HG02973 (cell line): ENCODE measurements around the gene CMAS.
"Not testable (repeated sequence)": the region's sequence is repeated elsewhere in the genome, so short reads cannot be mapped to it uniquely, and the experiment has no call there.

Experiments
- ATAC-seq: cut with Tn5 transposase; IDR thresholded peaks from one replicate; pipeline ENCODE4 v1.9.1; 2021; ENCODE audit warnings: moderate library complexity; ENCODE audit not compliant: unreplicated experiment

CMAS gene

GRCh38 chr12:22046090-22046967 is at the start of gene CMAS:
Gene CMAS (plus strand): TSS chr12:22046218. CDS start chr12:22046304, 86 bp downstream.
- ATAC-seq = peak; percentile 84

- ATAC-seq = no peak
These were observed 47.7 kb upstream of the CMAS start for GRCh38 chr12:21998295-21998694.

- no peak for ATAC-seq
These were observed 47.2 kb upstream of the CMAS start for GRCh38 chr12:21998782-21999181.

- no peak for ATAC-seq
These were observed 43.6 kb upstream of the CMAS start for GRCh38 chr12:22002430-22002829.

GRCh38 chr12:22007794-22008193 is 38.2 kb upstream of the CMAS start:
- ATAC-seq = not testable (repeated sequence)

- no peak for ATAC-seq
These were observed 37.8 kb upstream of the CMAS start for GRCh38 chr12:22008196-22008595.

GRCh38 chr12:22014041-22014782 is 31.8 kb upstream of the CMAS start:
- no peak for ATAC-seq

GRCh38 chr12:22014783-22015144 is 31.3 kb upstream of the CMAS start:
- ATAC-seq = no peak

GRCh38 chr12:22016982-22017381 is 29.0 kb upstream of the CMAS start:
- no peak for ATAC-seq

GRCh38 chr12:22018860-22019259 is 27.2 kb upstream of the CMAS start:
- ATAC-seq = no peak

- not testable (repeated sequence) for ATAC-seq
These were observed 22.5 kb upstream of the CMAS start for GRCh38 chr12:22023489-22023888.

GRCh38 chr12:22029491-22029890 is 16.5 kb upstream of the CMAS start:
- ATAC-seq = no peak

GRCh38 chr12:22029991-22030390 is 16.0 kb upstream of the CMAS start:
- ATAC-seq = no peak

GRCh38 chr12:22032732-22033131 is 13.3 kb upstream of the CMAS start:
- no peak for ATAC-seq

- ATAC-seq = no peak
These were observed 11.1 kb upstream of the CMAS start for GRCh38 chr12:22034709-22035506.

- no peak for ATAC-seq
These were observed 8.1 kb upstream of the CMAS start for GRCh38 chr12:22037947-22038346.

- no peak for ATAC-seq
These were observed 7.3 kb upstream of the CMAS start for GRCh38 chr12:22038734-22039133.

GRCh38 chr12:22039361-22039760 is 6.7 kb upstream of the CMAS start:
- no peak for ATAC-seq

- ATAC-seq = no peak
These were observed 2.9 kb upstream of the CMAS start for GRCh38 chr12:22042976-22043669.

GRCh38 chr12:22043943-22044342 is 2.1 kb upstream of the CMAS start:
- ATAC-seq = no peak

GRCh38 chr12:22044391-22044790 is 1.6 kb upstream of the CMAS start:
- ATAC-seq = no peak
